HL-60/S4 treated with phorbol 12-myristate 13-acetate at 8.2 ng/mL for 4 days and 3 days (cell line): ENCODE data around the gene HP1BP3.

Experiments used
- in situ Hi-C: fragments of 300-500 bp; cut with MboI; formaldehyde crosslinking; loops from 2 replicates; pipeline ENCODE4 v1.15.0; 2022; ENCODE audit warnings: low sequenced_read_pairs

HP1BP3 gene

DNA sequence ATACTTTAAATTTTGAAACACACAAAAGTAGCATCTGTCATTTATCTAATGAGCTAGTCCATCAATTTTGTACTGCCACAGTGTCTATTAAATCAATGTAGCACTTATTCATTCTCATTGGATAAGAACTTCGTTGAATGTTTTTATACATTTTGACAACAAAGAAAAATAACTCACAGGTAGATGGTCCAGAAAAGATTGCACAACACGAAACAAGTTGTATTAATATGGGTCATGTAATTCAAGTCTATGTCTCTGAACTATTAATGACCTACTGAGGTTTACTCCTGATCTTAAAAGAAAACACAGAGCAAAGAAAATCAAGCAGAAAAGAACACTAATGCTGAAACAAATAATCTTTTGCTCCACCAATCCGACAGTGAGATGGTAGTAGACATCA is 15.3 kb downstream of the HP1BP3 start:
- in situ Hi-C loops, result no loop called here

DNA sequence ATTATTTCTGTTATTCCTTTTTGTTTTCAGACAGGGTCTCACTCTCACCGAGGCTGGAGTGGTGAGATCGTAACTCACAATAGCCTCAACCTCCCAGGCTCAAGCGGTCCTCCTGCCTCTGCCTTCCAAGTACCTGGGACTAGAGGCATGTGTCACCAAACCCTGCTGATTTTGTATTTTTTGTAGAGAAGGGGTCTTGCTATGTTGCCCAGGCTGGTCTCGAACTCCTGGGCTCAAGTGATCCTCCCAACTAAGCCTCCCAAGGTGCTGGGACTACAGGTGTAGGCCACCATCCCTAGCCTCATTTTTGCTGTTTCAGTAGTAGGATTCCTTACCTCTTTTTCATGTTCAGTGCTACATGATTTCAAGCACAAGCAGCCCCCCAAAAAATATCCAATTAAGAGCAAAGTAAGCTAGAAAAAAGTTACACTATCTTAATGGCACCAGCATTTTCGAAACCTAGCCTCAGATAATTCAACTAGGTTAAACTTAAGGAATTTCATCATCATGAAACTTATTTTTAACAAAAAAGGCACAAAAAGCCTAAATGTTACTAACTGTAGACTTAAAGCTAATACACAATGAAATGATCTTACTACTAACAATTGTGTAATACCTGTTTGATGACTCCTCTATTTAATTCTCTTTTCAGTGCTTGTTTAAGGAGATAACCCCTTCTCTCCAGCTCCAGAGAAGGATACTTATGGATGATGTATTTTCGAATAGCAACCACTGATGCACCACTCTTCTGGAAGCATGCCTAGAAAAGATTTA is 16.6 kb downstream of the HP1BP3 start:
- in situ Hi-C loops, result no loop called here

DNA sequence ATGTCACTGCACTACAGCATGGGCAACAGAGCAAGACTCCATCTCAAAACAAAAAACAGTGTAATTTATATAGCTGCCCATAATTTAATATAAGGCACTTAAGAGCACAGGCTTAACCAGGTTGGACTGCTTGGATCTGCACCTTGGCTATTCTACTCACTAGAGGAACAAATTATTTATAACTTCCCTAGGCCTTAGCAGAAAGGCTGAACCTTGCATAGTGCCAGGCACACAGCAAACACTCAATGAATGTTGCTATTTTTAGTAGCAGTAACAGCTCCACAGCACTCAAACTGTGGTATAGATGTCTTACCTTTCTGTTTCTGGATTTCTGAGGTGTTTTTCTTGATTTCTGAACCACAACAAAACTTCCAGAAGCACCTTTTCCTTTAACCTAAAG is 19.8 kb downstream of the HP1BP3 start:
- in situ Hi-C loops, result no loop called here

DNA sequence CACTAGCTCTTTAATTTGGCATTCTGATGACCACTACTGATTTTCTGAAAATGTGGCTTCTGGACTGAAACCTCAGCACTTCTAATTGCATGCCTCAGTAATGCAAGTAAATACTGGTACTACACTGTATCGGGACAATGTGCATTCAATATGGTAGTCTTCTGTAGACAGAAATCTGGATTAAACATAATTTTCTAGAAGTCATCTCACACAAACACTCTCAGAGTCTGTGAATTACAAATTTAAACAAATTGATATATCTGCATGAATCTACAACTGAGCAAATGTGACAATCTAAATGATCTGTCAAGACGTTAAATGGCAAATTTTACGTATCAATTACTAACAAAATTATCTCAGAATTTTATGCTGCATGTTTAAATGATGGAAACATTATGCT is 23.7 kb downstream of the HP1BP3 start:
- in situ Hi-C loops, result no loop called here

DNA sequence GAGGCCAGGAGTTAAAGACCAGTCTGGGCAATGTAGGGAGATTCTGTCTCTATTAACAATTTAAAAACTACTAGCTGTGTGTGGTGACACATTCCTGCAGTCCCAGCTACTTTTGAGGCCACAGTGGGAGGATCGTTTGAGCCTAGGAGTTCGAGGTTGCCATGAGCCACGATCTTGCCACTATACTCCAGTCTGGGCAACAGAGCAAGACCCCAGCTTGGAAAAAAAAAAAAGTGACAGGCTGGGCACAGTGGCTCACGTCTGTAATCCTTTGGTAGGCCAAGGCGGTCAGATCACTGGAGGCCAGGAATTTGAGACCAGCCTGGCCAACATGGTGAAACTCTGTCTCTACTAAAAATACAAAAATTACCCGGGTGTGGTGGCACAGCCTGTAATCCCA is 26.8 kb downstream of the HP1BP3 start:
- in situ Hi-C loops, result no loop called here

DNA sequence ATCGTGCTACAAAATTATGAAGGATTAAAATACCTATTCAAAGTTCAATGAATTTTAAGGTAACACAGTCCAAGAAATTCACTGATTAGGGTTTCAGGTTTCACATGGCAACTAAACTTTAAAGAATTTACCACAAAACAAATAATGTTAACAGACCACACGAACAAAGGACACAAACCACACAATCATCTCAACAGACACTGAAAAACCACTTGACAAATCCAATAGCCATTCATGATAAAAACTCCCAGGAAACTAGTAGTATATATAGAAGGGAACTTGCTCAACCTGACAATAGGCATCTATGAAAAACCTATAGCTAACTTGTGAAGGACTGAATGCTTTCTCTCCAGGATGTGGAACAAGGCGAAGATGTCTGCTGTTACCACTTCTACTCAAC is 33.5 kb downstream of the HP1BP3 start:
- in situ Hi-C loops, result no loop called here

DNA sequence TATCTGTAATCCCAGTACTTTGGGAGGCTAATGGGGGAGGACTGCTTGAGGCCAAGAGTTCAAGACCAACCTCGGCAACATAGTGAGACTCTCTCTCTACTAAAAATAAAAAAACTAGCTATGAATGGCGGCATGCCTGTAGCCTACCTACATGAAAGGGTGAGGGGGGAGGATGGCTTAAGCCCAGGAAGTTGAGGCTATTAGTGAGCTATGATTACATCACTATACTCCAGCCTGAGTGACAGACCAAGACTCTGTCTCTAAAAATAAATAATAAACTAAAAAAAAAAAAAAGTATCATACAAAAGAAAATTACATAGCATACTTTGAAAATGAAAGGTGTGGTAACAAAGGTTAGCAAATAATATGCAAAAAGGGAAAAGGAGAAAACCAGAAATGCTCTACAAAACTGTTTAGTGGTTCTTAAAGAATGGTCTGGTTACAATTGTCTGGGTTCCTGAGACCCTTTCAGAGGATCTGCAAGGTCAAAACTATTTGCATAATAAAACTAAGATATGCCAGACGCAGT is 35.6 kb downstream of the HP1BP3 start:
- in situ Hi-C loops, result no loop called here

DNA sequence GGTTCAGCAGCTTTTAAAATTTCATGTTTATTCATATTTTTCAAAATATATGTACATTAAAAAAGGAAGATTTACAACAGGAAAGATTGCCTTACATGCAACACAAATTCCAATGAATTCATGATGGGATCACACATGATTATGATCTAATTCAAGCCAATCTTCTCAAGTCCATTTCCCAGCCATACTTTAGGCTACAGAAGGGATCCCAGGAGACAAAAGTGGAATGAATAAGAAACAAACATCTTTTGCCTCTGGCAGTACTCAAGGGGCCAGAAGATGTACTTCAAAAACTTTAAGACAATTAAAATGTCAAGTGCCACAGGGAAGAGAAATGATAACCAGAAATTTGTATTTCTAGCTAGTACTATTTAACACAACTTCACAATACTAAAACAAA is 44.4 kb downstream of the HP1BP3 start:
- in situ Hi-C loops, result no loop called here

DNA sequence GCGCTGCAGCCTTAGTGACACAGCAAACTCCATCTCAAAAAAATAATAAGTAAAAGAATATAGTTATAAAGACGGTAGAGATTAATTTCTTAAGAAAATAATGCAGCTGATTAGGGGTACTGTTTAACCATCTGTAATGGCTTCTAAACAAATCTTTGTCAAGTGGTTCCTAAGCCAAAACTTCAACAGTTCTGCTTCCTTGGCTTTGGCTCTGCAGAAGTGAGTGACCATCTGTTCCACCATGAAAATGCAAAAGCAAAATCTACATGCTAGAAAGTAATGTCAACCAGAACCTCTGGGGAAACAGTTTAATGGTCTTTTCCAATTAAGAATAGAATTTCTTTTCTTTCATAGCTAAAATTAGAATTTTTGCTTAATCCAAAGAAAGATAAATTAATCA is 46.3 kb downstream of the HP1BP3 start:
- in situ Hi-C loops, result no loop called here

DNA sequence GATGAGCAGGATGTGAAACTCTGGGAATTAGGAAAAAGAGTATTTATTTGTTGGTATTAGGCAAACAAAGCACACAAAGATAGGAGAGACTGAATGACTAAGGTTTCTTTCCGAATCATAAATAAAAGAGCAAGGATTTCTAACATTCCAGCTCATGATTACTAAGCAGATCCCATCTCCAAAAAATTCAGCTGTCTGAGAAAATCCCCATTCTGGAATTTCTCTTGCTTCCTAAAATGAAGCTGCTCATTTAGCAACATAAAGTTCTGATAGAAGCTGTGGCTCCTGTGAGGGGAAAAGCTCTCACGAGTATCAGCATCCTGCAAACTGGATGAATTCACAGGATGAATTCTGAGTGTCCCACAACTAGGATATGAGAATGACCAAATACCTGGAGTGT is 47.9 kb downstream of the HP1BP3 start:
- in situ Hi-C loops, result no loop called here

DNA sequence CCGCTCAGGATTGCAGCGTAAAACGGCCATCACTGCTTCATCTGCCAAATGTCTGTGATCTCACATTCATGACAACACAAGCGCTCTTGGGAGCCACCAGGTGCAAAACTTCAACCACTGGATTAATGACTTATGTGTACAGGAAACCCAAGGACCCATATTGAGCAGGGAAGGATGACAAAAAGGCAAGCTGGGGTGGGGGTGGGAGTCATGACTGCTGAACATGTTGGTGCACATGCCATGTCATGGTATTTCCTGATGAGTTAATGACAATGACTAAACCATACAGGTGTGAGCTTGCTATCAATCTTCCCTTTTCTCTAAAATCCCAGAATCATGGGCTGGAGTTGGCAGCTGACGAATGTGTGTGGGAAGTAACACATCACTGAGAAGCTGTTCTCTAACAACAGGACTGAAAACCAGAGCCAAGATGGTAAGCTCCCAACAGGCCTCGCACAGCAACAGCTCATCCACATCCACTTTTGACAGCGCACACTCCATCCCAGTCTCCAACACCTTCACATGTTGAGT is 51.5 kb downstream of the HP1BP3 start:
- in situ Hi-C loops, result no loop called here

DNA sequence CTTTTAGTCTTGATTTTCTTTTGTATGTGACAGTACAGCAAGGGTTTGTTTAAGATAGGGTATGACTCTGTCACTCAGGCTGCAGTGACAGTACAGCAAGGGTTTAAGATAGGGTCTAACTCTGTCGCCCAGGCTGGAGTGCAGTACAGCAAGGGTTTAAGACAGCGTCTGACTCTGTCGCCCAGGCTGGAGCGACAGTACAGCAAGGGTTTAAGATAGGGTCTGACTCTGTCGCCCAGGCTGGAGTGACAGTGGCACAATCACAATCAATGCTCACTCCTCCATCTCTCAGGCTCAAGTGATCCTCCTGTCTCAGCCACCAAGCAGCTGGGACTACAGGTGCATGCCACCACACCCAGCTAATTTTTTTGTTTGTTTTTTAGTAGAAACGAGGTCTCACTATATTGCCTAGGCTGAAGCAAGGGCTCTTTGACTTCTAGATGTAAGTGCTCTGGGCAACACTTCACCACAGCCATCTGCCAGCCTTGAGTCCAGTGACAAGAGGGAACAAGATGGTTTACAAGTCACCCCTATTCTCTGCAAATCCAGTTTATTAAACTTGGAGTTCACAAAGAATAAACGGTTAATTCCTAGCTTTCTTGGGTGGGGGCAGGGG is 53.6 kb downstream of the HP1BP3 start:
- in situ Hi-C loops, result no loop called here

DNA sequence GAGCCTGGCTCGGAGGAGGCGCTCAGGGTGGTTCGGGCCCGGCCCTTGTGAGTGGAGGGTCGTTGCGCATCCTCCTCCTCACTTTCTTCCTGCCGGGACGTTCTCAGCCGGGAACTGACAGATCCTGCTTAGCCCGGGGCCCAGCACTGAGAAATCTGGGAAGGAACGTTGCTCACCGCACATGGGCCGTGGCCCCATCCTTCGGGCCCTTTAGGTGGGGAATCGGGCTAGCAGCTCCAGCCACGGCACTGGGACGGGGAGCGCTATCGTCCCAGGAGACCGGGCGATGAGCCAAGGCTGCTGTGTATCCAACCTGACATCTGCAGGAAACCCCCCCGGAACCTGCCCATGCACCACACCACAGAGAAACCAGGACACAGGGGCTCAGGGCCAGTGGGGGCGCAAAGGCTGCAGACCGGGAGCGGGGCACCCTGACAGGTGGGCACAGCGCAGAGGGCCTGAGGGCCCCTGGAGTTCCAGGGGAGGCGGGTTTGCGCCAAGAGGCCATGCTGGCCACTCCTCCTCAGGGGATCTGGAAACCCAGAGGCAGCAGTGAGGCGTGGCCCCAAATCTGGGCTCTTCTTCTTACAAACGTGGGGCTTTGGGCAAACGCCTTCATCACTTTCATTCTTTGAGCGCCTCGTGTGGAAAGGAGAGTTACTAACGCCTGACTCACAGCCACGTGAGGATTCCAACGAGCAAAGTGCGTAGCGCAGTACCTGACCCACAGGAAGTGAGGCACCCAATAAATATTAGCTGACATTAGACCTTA is 54.3 kb downstream of the HP1BP3 start, which contains the start of gene SH2D5:
Gene SH2D5 (minus strand): TSS at position 116 of the 772 bp plus-strand sequence. CDS start 4,659 bp downstream, outside the sequence.
- in situ Hi-C loops, result no loop called here

DNA sequence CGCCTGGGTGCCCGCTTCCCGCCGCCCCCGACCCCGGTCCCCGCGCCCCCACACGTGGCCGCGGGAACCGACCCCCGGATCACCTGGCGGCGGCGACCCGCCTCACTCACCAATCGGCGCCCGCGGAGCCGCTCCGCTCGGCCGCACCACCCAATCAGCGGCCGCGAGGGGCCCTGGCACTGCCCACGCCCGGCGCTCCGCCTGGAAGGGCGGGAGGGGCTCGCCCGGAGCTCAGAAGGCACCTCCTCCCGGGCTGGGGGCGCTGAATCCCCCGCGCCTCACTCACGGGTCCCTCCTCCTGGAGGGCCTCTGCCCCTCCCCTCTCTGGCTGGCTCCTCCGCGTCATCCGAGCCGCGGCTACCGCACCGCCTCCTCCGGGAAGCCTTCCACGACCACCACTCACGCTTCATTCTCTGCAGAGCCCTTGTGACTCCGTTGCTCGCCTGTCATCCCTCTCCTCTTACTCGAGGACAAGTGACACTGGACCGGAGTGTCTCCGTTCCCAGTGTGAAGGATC is 55.0 kb downstream of the HP1BP3 start:
- in situ Hi-C loops, result no loop called here

DNA sequence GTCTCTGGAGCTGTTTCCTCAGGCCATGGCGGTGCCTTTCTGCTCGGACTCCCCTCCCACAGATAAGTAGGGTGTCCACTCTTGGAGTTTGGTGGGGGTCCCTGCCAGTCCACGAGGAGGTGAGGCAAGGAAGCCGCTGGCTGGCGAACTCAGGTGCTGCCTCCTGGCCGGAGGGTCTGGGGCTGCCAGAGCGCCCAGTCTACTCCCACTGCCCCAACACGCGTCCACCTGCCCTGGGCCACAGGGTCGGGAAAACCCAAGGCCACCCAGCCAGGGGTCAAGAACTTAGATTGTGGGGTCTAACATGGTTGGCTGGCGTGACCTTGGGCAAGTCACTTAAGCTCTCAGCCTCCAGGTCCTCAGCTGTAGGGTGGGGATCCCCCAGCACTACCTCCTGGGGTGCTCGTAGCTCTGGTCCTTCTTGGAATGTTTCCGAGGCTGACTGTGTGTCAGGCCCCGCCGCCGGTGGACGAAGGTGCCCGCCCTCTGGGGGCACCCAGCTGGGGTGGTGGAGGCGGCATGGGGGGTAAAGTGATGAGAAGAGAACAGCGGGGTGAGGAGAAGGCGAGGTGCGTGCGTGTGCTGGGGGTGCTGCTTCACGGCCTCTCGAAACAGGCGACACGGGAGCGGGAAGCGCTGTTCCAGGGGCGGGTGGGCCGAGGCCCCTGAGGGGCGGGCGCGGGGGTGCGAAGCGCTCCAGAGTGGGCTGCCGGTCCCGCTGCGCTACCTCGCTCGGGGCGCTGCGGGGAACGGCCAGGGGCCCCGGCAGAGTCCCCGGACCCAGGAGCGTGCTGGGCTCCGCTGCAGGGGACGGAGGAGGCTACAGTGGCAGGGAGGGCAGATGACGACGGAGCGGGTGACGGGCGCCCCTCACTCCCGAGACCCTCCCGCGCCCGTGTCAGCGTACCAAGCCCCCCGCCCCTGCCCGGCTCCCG is 55.8 kb downstream of the HP1BP3 start:
- in situ Hi-C loops, result no loop called here

DNA sequence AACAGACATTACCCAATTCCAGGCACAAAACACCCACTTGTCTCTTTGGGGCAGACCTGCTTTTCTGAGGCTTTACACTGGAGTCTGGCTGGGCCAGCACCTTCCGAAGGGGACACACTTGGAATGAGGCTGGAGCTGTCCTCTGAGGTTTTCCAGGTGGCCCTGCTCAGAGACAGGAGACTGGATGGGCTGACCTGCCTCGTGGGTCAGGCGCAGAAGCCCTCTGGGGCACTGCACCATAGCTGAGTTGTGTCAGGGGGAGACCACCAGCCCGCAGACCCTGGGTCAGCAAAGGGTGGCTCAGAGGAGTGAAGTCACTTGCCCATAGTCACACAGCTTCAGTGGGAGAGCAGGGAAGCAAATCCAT is 56.4 kb downstream of the HP1BP3 start:
- in situ Hi-C loops, result no loop called here

DNA sequence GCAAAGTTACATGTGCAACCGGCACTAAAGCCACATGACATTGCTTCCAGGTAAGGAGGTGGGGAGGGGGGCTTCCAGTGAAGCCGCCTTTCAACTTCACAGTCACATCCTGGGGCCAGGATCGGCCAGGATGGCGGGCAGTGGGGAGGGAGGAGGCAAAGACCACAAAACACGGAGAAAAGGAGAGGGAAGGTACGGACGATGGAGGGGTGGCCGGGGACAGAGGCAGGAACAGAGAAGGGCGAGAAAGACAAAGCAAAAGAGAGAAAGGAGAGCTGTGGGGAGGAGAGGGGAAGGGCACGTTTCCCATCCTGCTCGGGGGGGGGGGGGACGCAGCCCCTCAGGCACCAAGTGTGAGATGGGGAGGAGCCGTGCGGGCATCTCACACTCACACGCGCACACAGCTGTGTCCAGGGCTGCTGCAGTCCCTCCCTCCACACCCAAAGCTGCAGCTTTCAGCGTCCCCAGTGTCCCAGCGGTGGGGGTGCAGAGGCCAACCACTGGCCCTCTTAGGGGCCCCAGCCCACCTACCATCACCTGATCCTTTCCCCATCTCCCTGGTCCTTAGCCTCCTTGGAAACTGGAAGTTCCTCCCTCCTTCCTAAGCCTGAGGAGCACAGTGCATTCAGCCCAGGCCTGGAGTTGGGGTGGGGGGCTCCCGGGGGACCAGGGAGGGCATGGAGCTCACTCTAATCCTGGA is 57.0 kb downstream of the HP1BP3 start:
- in situ Hi-C loops, result no loop called here

DNA sequence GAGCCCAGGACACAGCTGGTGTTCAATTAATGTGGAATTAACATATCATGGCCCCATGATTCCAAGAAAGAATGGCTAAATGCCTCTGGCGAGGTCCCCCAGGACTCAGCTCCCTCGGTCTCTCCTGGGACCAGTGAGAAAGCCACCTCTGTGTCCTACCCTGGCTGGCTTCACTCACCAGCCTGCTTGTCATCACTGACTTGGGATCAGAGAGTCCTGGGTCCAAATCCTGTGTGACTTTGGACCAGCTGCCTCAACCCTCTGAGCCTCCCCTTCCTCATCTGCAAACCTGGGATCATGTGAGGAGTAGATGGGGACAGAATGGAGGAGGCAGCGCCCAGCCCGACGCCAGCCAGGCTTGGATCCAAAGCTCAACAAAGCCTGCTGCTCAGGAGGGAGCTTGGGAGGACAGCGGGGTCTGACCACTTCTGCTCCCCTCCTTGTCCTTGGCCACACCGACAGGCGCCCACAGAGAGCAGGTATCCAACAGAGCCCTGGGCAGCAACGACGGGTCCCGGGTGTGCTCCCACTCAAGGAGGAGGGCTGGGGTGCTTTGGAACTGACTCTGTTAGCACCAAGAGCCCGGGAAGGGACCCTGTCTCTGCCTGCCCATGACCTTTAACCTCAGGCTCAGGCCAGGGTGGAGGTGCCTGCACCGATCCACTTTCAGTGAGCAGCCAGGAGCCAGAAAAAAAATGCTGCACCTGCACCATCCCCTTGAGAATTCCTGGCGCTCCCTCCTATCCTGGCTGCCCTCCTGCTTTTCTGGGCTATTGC is 57.8 kb downstream of the HP1BP3 start:
- in situ Hi-C loops, result no loop called here
